Measurements from ENCODE around the gene ZSCAN5A.
"Not testable (repeated sequence)": the region's sequence is repeated elsewhere in the genome, so short reads cannot be mapped to it uniquely, and the experiment has no call there.

ZSCAN5A gene

DNA sequence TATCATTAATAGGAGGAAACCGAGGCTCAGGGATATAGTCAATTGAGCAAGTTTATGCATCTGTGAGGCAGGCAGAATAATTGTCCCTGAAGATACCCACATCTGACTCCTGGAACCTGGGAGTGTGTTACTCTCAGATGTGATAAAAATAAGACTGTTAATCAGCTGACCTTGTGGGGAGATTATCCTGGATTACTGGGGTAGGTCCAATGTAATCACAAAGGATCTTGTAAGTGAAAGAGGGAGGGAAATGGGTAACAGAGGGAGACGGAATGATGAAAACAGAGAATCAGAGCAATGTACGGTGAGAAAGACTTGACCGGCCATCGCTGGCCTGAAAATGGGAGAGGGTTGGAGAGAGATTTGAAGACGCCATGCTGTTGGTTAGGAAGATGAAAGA is 45.3 kb downstream of the ZSCAN5A start:
- CTCF ChIA-PET: interaction anchor here (3.5 kb wide), 1 partner anchor 16 kb away, joined by 28 read pairs; no protein-coding TSS in a partner anchor
- no peak for DNase-seq (ENCODE audit: extremely low spot score)
- TF ChIP-seq, protein P1, sequence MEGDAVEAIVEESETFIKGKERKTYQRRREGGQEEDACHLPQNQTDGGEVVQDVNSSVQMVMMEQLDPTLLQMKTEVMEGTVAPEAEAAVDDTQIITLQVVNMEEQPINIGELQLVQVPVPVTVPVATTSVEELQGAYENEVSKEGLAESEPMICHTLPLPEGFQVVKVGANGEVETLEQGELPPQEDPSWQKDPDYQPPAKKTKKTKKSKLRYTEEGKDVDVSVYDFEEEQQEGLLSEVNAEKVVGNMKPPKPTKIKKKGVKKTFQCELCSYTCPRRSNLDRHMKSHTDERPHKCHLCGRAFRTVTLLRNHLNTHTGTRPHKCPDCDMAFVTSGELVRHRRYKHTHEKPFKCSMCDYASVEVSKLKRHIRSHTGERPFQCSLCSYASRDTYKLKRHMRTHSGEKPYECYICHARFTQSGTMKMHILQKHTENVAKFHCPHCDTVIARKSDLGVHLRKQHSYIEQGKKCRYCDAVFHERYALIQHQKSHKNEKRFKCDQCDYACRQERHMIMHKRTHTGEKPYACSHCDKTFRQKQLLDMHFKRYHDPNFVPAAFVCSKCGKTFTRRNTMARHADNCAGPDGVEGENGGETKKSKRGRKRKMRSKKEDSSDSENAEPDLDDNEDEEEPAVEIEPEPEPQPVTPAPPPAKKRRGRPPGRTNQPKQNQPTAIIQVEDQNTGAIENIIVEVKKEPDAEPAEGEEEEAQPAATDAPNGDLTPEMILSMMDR (IDR thresholded peaks at IDR 0.05; ENCODE audit: control extremely low read depth, extremely low read depth, low read depth, missing control alignments): no peak
- POLR2A ChIA-PET: no interaction called here

DNA sequence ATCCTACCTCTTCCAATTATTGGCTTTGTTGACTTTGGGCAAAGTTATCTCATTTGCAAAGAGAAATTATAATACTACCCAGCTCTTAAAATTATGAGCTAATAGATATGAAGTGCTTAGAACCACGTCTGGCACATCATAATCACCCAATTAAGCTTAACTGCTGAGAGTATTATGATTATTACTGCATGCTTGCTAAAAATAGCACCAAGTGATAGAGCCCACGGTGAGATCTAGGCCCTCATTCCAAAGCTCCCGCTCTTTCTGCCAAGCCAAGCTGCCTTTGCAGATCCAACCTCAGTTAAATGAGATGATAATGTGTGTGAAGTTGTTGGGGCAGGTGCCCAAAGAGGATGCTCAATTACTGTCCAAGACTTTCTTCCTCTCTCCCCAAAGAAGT is 48.6 kb downstream of the ZSCAN5A start:
- CTCF ChIA-PET: interaction anchor here (1.5 to 5.8 kb wide), 5 partner anchors 8 to 68 kb away, joined by 5 to 55 read pairs (median 8); no protein-coding TSS in a partner anchor
- no peak for DNase-seq (ENCODE audit: extremely low spot score)
- POLR2A ChIA-PET: no interaction called here

DNA sequence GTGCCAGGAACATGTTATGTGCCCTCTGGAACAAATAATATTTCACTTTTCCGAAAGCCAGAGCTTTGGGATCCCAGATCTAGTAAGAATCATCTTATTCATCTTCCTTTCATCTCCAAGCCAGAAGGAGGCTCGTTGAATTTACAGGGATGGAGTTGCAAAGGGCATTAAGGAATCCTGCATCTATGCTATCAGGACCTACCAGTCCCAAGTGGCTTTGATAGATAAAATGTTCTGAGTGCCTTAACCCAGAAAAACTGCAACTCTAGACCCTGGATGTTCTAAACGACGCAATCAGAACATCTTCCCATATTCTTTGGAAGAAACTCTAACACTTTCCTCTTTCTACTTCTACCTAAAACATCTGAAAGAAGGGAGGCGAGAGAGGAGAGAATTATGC is 51.3 kb downstream of the ZSCAN5A start:
- POLR2A ChIA-PET: no interaction called here
- CTCF ChIA-PET: interaction anchor here (5.8 kb wide), 1 partner anchor 10 kb away, joined by 55 read pairs; no protein-coding TSS in a partner anchor
- TF ChIP-seq, protein P1 (IDR thresholded peaks at IDR 0.05; ENCODE audit: control extremely low read depth, extremely low read depth, low read depth, missing control alignments): no peak

More for the DNA sequence above, 48.6 kb downstream of the ZSCAN5A start:
- TF ChIP-seq, protein P1 (IDR thresholded peaks at IDR 0.05; ENCODE audit: control extremely low read depth, extremely low read depth, low read depth, missing control alignments): no peak

DNA sequence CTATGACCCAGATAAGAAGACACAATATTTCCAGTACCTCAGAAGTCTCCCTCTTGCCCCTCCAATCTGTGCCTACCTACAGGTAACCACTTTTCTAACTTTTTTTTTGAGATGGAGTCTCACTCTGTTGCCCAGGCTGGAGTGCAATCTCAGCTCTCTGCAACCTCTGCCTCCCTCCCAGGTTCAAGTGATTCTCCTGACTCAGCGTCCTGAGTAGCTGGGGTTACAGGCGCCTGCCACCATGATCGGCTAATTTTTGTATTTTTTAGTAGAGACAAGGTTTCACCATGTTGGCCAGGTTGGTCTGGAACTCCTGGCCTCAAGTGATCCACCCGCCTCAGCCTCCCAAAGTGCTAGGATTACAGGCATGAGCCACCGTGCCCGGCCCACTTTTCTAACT is 52.7 kb downstream of the ZSCAN5A start:
- CTCF ChIA-PET: interaction anchor here (1.9 to 2.9 kb wide), 2 partner anchors 9 to 10 kb away, joined by 5 to 20 read pairs; no protein-coding TSS in a partner anchor
- POLR2A ChIA-PET; DNase-seq (ENCODE audit: extremely low spot score): not testable (repeated sequence)

More for the DNA sequence above, 51.3 kb downstream of the ZSCAN5A start:
- no peak for DNase-seq (ENCODE audit: extremely low spot score)

DNA sequence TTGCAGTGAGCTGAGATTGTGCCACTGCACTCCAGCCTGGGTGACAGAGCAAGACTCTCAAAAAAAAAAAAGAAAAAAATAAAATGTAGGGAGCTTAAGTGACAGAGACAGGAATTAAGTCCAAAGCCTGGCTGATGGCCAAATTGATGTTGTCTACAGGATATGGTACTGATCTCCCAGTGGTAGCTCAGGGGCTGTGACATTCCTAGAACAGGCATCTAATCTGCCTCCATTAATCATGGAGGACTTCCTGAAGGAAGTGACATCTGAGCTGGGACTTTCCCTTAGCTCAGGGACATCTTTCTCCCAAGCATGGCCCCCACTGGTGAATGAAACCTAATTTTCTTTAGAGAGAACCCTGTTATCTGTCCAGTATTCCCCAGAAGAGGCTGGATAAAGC is 53.5 kb downstream of the ZSCAN5A start:
- DNase-seq (ENCODE audit: extremely low spot score): no peak
- TF ChIP-seq, protein P1 (IDR thresholded peaks at IDR 0.05; ENCODE audit: control extremely low read depth, extremely low read depth, low read depth, missing control alignments): no peak
- ChIA-PET POLR2A (interaction anchor here (0.7 kb wide), 1 partner anchor 902 kb away, joined by 4 read pairs; no protein-coding TSS in a partner anchor), CTCF (interaction anchor here (1.2 to 3.3 kb wide), 4 partner anchors 9 to 72 kb away, joined by 4 to 26 read pairs (median 12); no protein-coding TSS in a partner anchor)

DNA sequence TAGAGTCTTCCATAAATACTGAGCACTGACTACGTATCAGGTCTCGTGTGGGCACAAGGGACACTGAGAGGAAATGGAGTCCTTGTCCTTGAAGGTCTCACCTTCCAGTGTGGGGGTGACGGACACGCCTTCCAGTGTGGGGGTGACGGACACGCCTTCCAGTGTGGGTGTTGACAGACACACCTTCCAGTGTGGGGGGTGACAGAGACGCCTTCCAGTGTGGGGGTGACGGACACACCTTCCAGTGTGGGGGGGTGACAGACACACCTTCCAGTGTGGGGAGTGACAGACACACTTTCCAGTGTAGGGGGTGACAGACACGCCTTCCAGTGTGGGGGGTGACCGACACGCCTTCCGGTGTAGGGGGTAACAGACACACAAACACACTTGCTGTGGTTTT is 56.4 kb downstream of the ZSCAN5A start:
- TF ChIP-seq, protein P1 (IDR thresholded peaks at IDR 0.05; ENCODE audit: control extremely low read depth, extremely low read depth, low read depth, missing control alignments): no peak
- ChIA-PET POLR2A (no interaction called here), CTCF (interaction anchor here (3.3 to 9.3 kb wide), 2 partner anchors 75 to 76 kb away, joined by 26 to 133 read pairs; no protein-coding TSS in a partner anchor)

DNA sequence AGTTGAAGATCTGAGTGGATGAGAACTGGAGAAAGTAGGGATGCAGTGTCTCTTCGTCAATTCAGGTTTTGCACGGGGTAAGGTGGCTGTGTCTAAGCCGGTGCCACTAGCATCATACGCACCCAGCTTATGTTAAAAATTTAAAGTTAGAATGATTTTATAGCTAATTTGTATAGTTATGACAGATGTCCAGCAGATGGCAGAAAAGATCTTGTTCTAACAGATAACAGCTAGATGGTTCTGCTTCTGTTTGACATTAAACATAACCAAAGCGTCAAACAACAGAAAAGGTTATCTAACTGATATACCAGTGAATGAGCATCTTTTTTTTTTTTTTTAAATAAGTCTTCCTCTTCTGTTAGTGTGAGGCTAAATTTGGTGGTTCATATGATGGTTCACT is 60.9 kb downstream of the ZSCAN5A start:
- ChIA-PET CTCF (interaction anchor here (0.6 to 9.3 kb wide), 44 partner anchors 7 to 845 kb away, joined by 3 to 133 read pairs (median 6); partner anchors contain the start of genes EDDM13, GALP and ZSCAN5A), POLR2A (no interaction called here)
- TF ChIP-seq, protein P1 (IDR thresholded peaks at IDR 0.05; ENCODE audit: control extremely low read depth, extremely low read depth, low read depth, missing control alignments): peak; percentile 48
- peak; percentile 45 for DNase-seq (ENCODE audit: extremely low spot score)

More for the DNA sequence above, 56.4 kb downstream of the ZSCAN5A start:
- DNase-seq (ENCODE audit: extremely low spot score): no peak
